ENCODE data around the gene THUMPD2.

THUMPD2 gene

GRCh38 chr2:39755466-39755865 is 23.6 kb downstream of the THUMPD2 start:
- TF ChIP-seq, protein P1, sequence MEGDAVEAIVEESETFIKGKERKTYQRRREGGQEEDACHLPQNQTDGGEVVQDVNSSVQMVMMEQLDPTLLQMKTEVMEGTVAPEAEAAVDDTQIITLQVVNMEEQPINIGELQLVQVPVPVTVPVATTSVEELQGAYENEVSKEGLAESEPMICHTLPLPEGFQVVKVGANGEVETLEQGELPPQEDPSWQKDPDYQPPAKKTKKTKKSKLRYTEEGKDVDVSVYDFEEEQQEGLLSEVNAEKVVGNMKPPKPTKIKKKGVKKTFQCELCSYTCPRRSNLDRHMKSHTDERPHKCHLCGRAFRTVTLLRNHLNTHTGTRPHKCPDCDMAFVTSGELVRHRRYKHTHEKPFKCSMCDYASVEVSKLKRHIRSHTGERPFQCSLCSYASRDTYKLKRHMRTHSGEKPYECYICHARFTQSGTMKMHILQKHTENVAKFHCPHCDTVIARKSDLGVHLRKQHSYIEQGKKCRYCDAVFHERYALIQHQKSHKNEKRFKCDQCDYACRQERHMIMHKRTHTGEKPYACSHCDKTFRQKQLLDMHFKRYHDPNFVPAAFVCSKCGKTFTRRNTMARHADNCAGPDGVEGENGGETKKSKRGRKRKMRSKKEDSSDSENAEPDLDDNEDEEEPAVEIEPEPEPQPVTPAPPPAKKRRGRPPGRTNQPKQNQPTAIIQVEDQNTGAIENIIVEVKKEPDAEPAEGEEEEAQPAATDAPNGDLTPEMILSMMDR (IDR thresholded peaks at IDR 0.05) = no peak
- no peak for TF ChIP-seq ZFX (IDR thresholded peaks at IDR 0.05; ENCODE audit: borderline replicate concordance)
- H3K27ac ChIP-seq = no peak overlapping the region

- no peak overlapping the region for H3K27ac ChIP-seq
- no peak for TF ChIP-seq ZFX (IDR thresholded peaks at IDR 0.05; ENCODE audit: borderline replicate concordance)
- TF ChIP-seq, protein P1 (IDR thresholded peaks at IDR 0.05) = no peak
These were observed 35.7 kb downstream of the THUMPD2 start for GRCh38 chr2:39743269-39743776.

DNA sequence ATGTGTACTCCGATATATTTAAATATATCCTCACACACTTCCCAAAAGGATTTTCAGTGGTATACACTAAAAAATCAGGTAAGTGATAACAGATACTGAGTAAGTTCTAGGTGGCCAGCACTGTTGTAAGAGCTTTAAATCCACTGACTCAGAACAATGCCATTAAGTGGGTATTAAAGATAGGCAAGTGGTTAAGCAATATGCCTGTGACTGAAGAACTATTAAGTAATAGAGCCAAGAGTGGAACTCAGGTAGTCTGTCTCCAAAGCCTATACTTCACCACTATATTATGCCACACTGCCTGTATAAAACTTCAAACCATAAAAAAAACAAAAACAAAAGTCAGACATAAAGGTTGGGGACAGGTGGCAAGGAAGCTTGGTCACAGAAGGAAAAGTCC is 37.2 kb downstream of the THUMPD2 start:
- TF ChIP-seq, protein P1 (IDR thresholded peaks at IDR 0.05) = no peak
- TF ChIP-seq ZFX (IDR thresholded peaks at IDR 0.05; ENCODE audit: borderline replicate concordance) = no peak
- no peak overlapping the region for H3K27ac ChIP-seq

DNA sequence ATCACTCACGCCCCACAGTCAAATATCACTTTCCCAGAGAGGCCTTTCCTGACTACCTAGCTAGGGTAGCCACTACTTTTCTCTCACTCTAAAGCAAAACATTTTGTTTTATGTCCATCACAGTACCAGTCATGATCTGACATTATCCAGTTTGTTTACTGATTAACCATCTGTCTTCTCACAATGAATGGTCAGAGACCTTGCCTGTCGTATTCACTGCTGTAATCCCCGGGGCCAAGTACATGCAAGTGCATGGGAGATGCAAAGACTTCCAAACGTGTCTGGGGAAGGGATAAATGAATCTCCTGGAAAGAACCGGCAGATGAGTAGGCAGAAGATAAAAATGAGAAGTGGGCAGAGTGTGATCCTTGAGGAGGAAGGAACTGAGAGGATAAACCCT is 39.7 kb downstream of the THUMPD2 start:
- no peak overlapping the region for H3K27ac ChIP-seq
- TF ChIP-seq, protein P1 (IDR thresholded peaks at IDR 0.05) = no peak
- no peak for TF ChIP-seq ZFX (IDR thresholded peaks at IDR 0.05; ENCODE audit: borderline replicate concordance)

DNA sequence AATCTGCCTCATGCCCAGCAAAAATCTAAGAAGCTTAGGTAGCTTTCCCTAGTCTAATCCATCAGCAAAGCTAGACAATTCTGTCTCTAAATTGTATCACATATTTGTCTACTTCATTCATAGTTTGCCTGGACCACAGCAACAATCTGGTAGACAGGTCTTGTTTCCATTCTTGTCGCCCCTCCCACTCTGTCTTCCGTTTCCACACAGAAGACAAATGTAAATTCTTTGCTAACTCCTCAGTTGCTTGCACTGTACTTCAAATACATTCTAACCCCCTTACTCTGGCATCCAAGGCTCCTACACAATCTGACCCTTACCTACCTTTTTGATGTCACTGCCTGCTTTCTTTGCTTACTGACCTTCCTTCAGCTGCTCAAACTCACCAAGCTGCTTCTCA is 40.1 kb downstream of the THUMPD2 start:
- no peak overlapping the region for H3K27ac ChIP-seq
- TF ChIP-seq, protein P1 (IDR thresholded peaks at IDR 0.05) = no peak
- no peak for TF ChIP-seq ZFX (IDR thresholded peaks at IDR 0.05; ENCODE audit: borderline replicate concordance)

- H3K27ac ChIP-seq = no peak overlapping the region
These were observed 41.4 kb downstream of the THUMPD2 start for GRCh38 chr2:39737661-39738060.

GRCh38 chr2:39736640-39737039 is 42.4 kb downstream of the THUMPD2 start:
- no peak overlapping the region for H3K27ac ChIP-seq

More at GRCh38 chr2:39737661-39738060, 41.4 kb downstream of the THUMPD2 start:
- no peak for TF ChIP-seq ZFX (IDR thresholded peaks at IDR 0.05; ENCODE audit: borderline replicate concordance)
- TF ChIP-seq, protein P1 (IDR thresholded peaks at IDR 0.05) = no peak

More at GRCh38 chr2:39736640-39737039, 42.4 kb downstream of the THUMPD2 start:
- TF ChIP-seq ZFX (IDR thresholded peaks at IDR 0.05; ENCODE audit: borderline replicate concordance) = no peak
- TF ChIP-seq, protein P1 (IDR thresholded peaks at IDR 0.05) = no peak

Measured in 22Rv1 (cell line).